ENCODE data around the gene LMOD2.

Gene LMOD2

GRCh38 chr7:123673137-123673732 lies 17.6 kb downstream of the LMOD2 start:
- no peak for DNase-seq (ENCODE audit: low read depth in 2 of 2)

- DNase-seq (ENCODE audit: low read depth in 2 of 2): no peak
Observed at GRCh38 chr7:123673752-123674398, 18.2 kb downstream of the LMOD2 start.

GRCh38 chr7:123674399-123675180 lies 18.9 kb downstream of the LMOD2 start:
- DNase-seq (ENCODE audit: low read depth in 2 of 2): peak; percentile 9 to 15

GRCh38 chr7:123675181-123675473 lies 19.5 kb downstream of the LMOD2 start:
- peak; percentile 20 to 33 for DNase-seq (ENCODE audit: low read depth in 2 of 2)

- no peak for DNase-seq (ENCODE audit: low read depth in 2 of 2)
Observed at GRCh38 chr7:123677061-123677715, 21.5 kb downstream of the LMOD2 start.

GRCh38 chr7:123679614-123680013 lies 23.9 kb downstream of the LMOD2 start:
- no peak for DNase-seq (ENCODE audit: low read depth in 2 of 2)

- no peak for DNase-seq (ENCODE audit: low read depth in 2 of 2)
Observed at GRCh38 chr7:123680580-123680979, 24.9 kb downstream of the LMOD2 start.

GRCh38 chr7:123681561-123681960 lies 25.9 kb downstream of the LMOD2 start:
- DNase-seq (ENCODE audit: low read depth in 2 of 2): no peak

- peak; percentile 37 to 38 for DNase-seq (ENCODE audit: low read depth in 2 of 2)
Observed at GRCh38 chr7:123682690-123683089, 27.0 kb downstream of the LMOD2 start.

- no peak for DNase-seq (ENCODE audit: low read depth in 2 of 2)
Observed at GRCh38 chr7:123687161-123687560, 31.5 kb downstream of the LMOD2 start.

- DNase-seq (ENCODE audit: low read depth in 2 of 2): no peak
Observed at GRCh38 chr7:123687727-123688126, 32.1 kb downstream of the LMOD2 start.

GRCh38 chr7:123689250-123689649 lies 33.6 kb downstream of the LMOD2 start:
- DNase-seq (ENCODE audit: low read depth in 2 of 2): no peak

- no peak for DNase-seq (ENCODE audit: low read depth in 2 of 2)
Observed at GRCh38 chr7:123690550-123690949, 34.9 kb downstream of the LMOD2 start.

GRCh38 chr7:123692471-123692877 lies 36.8 kb downstream of the LMOD2 start:
- no peak for DNase-seq (ENCODE audit: low read depth in 2 of 2)

GRCh38 chr7:123695944-123696677 lies 40.4 kb downstream of the LMOD2 start:
- no peak for DNase-seq (ENCODE audit: low read depth in 2 of 2)

- no peak for DNase-seq (ENCODE audit: low read depth in 2 of 2)
Observed at GRCh38 chr7:123705211-123705901, 49.7 kb downstream of the LMOD2 start.

- no peak for DNase-seq (ENCODE audit: low read depth in 2 of 2)
Observed at GRCh38 chr7:123709525-123709924, 53.9 kb downstream of the LMOD2 start.

GRCh38 chr7:123710683-123711082 lies 55.0 kb downstream of the LMOD2 start:
- DNase-seq (ENCODE audit: low read depth in 2 of 2): no peak

GRCh38 chr7:123711832-123712293 lies 56.2 kb downstream of the LMOD2 start:
- no peak for DNase-seq (ENCODE audit: low read depth in 2 of 2)

GRCh38 chr7:123712619-123713018 lies 57.0 kb downstream of the LMOD2 start:
- peak; percentile 32 to 48 for DNase-seq (ENCODE audit: low read depth in 2 of 2)
